CD4-positive, alpha-beta T cell treated with Interleukin-17A for 4 hours (primary cell): Measurements from ENCODE around the gene CNTRL.

Source experiments
- DNase-seq: peaks from one replicate; pipeline ENCODE4 v3.0.0-alpha.2; 2020; ENCODE audit warnings: mixed read lengths

CNTRL gene

DNA sequence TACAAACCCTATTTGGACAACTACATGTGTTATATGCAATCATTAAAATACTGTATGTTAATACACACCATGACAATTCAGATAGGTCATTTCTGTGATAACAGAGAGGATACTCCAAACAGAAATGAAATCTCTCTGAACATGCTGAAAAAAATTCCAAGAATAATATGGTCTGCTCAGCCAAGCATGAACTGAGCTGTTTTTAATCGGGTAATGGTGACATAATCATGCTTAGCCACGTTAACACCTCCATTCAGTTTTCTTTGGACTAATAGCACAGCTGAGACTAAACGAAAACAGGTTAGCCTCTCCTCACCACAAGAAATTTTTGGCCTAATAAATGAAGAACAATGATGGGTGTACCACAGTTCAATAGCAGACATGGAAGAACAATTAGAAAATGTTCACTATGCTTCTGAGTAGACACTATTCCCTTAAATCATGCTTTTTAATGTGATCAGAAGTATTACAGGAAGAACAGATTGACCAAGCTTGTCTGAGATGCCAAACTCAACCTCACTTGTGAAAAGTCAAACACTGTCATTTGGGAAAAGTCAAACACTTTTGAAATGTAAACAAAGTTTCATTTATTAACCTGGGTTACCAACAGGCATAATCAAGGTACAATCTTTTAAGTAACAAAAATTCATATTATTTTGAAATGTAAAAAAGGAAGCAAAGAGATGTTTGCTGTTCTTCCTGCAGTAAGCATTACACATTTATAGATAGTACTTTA lies 107.5 kb downstream of the CNTRL start:
- no peak for DNase-seq

GRCh38 chr9:121182989-121183388 lies 108.2 kb downstream of the CNTRL start:
- no peak for DNase-seq

DNA sequence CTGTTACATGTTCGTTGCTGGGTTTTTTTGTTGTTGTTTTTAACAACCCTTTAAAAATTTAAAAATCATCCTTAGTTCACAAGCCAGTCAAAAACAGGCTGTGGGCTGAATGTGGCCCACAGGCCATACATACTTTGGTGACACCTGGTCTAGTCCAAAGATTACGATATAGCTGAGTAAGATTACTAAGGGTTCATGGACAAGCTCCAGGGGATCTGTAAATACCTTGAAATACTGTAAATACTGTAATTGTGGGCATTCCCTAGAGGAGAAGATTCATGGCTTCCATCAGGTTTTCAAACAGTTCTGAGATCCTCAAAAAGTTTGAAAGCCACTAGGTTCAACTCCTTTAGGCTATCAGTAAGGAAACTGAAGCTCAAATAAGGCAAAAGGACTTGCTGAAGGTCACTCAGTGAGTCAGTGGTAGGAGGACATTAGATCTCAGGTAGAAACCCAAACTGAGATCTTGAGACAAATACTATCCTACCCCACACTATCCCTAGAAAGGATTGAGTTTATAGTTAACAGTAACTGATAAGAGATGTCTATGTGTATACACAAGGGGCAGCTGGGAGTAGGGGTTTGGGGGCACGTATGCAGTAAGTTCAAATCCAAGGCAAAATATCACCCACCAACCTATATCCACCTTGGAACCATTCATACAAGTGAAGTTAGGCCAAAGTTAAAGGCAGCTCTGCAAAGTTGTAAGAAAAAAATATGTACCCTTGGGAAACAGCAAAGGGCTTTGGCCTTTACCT lies 109.1 kb downstream of the CNTRL start:
- DNase-seq: no peak

GRCh38 chr9:121184463-121184862 lies 109.7 kb downstream of the CNTRL start:
- DNase-seq: no peak

- DNase-seq: no peak
Observed at GRCh38 chr9:121185178-121185745, 110.5 kb downstream of the CNTRL start.

DNA sequence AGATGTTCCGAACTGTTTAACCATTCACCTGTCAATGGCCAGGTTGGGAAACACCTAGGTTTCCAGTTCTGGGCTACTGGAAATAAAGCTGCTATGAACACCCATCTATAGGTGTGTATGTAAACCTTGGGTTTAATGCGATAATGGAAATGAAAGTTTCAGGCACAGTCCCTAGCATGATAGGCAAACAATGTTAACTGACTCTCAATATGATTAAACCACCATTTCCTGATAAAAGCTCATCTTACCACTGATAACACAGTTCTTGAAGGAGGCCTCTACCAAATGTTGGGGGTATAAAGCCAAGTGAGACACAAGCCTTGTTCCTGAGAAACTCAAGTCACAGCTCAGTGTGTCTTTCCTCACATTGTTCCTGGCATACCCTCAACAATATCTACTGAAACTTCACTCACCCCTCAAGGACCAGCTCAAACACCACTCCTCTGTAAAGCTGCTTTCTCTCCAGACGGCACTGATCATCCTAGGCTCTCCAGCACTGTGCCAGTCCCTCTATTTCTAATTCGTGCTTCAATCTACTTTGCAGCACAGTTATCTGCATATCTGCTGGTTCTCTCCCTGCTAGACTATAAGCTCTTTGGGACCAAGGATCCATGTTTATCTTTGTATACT lies 111.1 kb downstream of the CNTRL start:
- DNase-seq: no peak

GRCh38 chr9:121187636-121188305 lies 113.0 kb downstream of the CNTRL start:
- no peak for DNase-seq

DNA sequence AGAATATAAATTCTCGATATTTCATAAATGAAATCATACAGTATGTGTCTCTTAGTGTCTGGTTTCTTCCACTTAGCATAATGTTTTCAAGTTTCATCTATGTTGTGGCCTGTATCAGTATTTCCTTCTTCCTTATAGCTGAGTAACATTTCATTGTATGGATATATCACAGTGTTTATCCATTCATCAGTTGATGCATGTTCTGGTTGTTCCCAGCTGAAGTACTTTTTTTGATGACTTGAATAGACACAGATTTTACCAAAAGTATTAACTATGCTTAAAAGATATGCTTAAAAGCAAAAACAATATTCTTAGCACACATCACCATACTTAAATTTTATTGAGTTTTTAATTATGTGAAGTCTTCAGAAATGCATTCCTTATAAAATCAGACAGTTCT lies 114.3 kb downstream of the CNTRL start:
- DNase-seq: no peak

DNA sequence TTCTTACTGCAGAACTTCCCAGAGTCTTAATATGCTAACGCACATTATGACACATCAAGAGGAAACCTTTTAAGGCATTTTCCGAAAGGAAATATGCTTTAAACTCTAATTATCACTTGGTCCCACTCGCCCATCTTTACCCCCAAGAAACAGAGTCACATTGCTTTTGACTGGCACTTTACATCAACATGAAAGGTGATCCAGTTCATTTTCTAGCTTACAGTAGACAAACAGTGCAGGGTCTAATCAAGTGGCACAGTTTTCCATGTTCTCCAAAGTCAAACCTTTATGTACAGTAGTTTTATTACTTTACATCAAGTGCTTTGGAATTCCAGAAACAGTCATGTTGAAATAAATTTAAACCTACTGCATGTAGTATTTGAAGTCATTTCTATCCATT lies 114.9 kb downstream of the CNTRL start:
- DNase-seq: no peak

DNA sequence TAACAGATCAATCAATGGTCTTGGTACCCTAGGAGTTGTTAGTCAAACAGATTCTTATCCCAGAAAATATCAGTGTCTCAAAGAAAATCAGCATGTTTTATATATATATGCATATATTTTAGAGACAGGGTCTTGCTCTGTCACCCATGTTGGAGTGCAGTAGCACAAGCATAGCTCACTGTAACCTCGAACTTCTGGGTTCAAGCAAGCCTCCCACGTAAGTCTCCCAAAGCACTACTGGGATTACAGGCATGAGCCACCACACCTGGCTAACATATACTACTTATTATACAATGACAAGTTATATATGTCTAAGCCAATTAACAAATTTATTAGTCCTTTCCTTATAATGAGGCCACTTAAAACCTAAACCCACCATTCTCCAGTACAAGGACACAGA lies 116.5 kb downstream of the CNTRL start:
- no peak for DNase-seq

DNA sequence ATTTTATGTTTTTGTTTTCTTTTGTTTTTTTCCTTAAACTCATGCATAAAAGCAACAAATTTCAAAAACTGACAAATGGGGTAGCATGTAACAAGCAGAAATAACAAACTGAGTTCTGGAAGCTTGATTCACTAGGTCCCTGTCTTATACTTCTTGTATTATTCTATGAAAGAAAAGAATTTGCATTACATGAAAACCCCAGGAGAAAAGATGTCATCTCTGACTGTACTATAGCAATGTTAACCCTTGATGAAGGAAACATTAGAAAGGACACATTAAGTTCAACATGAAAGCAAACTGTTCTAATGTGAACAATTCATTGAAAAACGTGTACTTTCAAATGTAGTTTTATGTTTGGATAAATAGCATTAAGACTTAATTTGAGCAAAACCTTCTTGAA lies 117.8 kb downstream of the CNTRL start:
- no peak for DNase-seq

- DNase-seq: no peak
Observed at GRCh38 chr9:121192959-121193640, 118.3 kb downstream of the CNTRL start.

DNA sequence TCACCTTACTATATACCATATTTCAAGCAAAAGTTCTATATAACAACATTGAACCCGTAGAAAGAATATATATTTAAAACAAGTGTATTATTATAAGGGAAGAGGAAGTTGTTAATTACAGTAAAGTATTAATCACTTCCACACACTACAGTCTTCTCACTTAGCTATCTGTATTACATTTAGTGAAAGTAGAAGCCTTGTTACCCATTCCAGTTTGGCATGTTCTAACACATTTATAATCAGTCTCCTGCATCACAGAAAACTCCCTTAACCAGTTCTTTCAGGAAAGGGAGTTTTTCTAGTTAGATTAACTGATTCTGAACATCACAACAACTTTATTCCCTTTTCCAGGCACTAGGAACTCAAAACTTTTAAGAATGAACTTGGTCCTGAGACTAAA lies 120.0 kb downstream of the CNTRL start:
- DNase-seq: no peak

DNA sequence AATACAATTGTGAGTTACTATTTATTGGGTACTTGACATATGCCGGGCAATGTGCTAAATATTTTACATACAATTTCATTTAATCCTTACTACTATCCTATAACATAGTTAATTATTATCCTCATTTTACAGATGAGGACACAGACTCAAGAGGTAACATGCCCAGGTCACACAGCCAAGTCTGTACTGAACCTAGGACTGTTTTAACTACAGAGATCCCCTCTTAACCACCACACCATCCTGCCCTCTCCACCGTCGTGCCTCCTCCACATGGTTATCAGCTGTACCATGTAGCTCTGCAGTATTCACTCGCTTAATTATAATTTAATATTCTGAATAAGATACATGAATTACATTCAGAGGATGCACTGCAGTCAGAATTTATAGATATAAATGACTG lies 121.6 kb downstream of the CNTRL start:
- no peak for DNase-seq

DNA sequence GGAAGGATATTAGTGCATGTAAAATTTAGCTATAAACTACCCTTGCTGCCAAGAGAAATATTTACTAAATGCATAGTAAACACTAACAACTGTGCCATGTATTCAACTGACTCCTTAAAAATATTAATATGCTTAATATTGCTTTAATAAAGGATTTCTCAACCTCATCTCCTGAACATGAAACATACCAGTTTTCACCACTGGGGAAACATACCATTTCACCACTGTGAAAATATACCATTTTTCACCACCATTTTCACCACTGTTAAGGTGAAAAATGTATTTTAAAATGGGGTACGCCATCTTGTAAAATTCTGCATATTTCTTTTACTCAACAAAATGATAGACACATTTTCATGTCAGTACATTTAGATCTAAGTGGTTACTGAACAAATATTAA lies 122.4 kb downstream of the CNTRL start:
- no peak for DNase-seq

DNA sequence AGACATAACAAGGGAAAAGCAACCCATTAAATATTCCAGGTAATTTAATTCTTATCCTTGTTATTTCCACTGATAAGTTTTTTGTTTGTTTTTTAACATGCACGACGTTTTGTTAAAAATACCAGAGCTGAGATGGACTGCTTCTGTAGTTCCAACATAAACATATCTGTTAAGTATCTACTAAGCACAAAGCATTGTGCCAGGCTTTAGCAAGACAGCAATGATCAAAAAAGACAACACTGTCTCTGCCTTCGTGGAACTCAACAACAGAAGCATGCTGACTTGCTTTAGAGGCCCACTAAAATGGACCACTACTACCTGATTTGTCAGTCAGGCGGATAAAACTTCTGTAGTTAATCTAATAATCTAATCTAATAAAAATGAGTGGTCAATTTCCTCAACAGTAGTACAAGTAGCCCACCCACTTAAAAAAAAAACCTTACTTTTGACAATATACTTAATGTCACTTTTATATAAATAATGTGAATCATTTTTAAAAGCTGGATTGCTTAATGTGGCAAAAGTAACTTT lies 123.8 kb downstream of the CNTRL start:
- DNase-seq: no peak

DNA sequence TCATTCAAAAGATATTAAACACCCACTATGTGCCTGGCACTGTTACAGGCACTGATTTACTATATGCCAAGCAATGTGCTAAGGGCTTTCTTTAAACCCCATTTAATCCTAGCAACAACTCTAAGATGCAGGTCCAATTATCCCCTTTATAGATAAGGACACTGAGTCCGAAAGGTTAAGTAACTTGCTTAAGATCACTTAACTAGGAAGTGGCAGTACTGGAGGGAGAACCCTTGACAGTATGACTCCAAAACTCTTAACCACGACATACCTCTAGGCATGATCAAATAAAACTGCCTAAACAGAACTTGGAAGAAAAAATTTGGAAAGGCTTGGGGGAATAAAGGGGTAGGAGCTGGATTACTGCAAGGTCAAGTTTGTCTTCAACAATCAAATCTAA lies 125.2 kb downstream of the CNTRL start:
- DNase-seq: no peak

DNA sequence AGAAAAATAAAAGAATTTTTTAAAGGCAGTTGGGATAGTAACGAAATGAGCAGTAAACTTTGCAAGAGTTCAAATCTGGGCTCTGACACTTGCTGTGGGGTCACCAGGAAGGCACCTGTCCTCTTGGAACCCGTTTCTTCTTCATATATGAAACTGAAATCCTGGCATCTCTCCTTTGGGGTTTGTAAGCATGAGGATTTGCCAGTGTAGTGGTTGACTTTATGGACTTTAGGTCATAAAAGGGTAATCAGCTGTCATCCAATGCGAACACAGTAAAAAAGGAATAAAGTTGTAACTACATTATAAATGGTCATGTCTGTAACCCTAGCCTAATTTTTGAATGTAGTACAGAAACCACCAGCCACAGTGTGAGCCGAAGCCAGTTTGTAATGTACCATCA lies 125.6 kb downstream of the CNTRL start:
- no peak for DNase-seq

DNA sequence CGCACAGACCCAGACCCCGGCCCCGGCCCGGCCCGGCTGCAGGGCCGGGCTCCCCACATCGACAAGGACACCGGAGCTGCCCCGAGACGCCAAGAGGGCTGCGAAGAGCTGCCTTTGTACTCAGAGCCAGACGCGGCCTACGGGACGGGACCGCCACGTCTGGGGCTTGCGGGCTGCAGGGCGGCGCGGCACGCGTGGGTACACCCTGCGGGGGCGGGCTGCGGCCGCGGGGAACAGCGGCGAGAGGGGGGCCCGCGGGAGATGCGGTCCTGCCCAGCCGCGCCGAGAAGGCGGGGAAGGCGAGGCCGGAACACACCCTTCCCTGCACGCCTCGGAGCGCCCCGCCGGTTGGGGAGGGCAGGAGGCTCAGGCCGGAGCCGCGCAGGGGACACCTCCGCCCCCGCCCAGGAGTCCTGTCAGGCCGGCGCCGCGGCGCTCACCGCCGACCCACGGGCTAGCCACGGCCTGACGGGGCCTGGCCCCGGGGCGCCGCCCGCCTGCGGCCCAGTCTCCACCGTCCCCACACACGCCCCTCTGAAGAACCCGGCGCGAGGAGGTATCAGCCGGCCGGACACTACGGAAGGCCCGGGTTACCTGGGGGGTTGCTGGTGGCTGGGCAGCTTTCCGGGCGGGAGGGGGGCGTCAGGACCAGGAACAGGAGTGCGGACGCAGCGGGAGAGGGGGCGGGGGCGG lies 126.4 kb downstream of the CNTRL start:
- peak; percentile 54 for DNase-seq

DNA sequence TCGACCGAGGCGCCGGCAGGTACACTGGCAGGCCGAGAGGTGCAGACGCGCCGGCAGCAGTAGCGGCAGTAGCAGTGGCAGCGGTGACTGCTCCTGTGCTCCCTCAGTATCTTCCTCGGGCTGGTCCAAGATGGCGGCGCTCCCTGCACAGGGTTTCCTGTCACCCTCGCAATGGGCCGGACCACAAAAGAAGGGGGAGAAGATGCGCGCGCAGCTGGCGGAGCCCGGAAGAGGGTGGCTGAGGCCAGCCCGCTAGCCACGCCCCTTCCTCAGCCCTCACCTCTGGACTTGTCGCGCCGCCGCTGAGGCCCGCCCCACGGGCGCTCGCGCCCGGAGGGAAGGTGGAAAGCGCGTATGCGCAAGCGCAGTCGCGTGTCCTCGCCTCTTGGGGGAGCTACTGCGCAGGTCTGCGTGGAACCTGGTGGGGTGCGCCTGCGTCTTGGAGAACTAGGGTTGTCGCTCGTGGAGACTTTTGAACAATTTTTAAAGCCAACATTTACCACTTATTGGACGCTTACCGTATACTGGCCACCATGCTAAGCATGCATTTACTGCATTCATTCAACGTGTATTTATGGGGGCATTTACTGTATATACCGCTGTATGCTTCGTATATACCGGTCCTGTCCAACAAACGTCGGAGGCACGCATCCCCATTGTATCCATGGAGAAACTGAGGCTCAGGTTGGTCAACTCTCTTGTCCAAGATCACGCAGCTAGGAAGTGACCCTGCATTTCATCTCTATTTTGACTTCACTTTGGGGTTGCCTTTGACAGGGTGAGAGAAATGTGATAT lies 127.2 kb downstream of the CNTRL start, which contains the start of gene RAB14:
RAB14 (minus strand) TSS at position 132 of the 796 bp plus-strand sequence. CDS start 8,457 bp downstream, outside the sequence.
- DNase-seq: peak; percentile 100

- no peak for DNase-seq
Observed at GRCh38 chr9:121204121-121204520, 129.4 kb downstream of the CNTRL start.
